GM12878 (cell line): ENCODE data around the gene EEPD1. TPM values are rescaled to one million over a fixed set of nuclear protein-coding genes. Genes with fewer than 3 reads are reported as not detected.

Source experiments
- ATAC-seq: fragments of 200-7000 bp; cut with Tn5 transposase; 3 replicates; pipeline ENCODE4 v1.9.1; 2020; ENCODE audit warnings: mild to moderate bottlenecking, moderate library complexity
- BruUV-seq: library from RNA; stranded (reverse); fragments of 400-500 nt; replicated peaks from 2 replicates; lab custom pipeline; 2021; lab: Mats Ljungman, UMichigan
- CTCF ChIA-PET: fragments of 300-600 bp; sonication (Branson Sonifier 250); formaldehyde crosslinking; extraction: SDS; loops from one replicate; lab custom pipeline; 2021; ENCODE audit warnings: inconsistent platforms; lab: Yijun Ruan, JAX
- POLR2A ChIA-PET: fragments of 350-600 bp; formaldehyde crosslinking; extraction: SDS; loops from one replicate; lab custom pipeline; 2021; ENCODE audit warnings: inconsistent platforms; lab: Charles Lee
- RAD21 ChIA-PET: fragments of 300-600 bp; sonication (Branson Sonifier 250); formaldehyde crosslinking; loops from one replicate; lab custom pipeline; 2023; ENCODE audit warnings: antibody characterized with exemption; ENCODE audit not compliant: unreplicated experiment; lab: Charles Lee
- SMC1A ChIA-PET: fragments of 300-600 bp; sonication (Branson Sonifier 250); formaldehyde crosslinking; loops from one replicate; lab custom pipeline; 2023; ENCODE audit not compliant: unreplicated experiment, uncharacterized antibody; lab: Charles Lee
- DNase-seq: peaks from one replicate; pipeline ENCODE4 v3.0.0-alpha.2; 2011; ENCODE audit warnings: low read depth, low spot score
- FAIRE-seq: peaks from 3 replicates; lab custom pipeline; 2011; peaks lifted over from hg19 to GRCh38; lab: Jason Lieb, UNC
- H2AFZ ChIP-seq: 2 replicates; pipeline ENCODE4 v1.6.0; 2011; ENCODE audit warnings: low read depth, low read length, control low read depth; ENCODE audit not compliant: control insufficient read depth
- H3K27ac ChIP-seq: 2 replicates; pipeline ENCODE4 v1.5.1; 2011; ENCODE audit warnings: control low read depth; ENCODE audit not compliant: control insufficient read depth, insufficient read depth
- H3K27me3 ChIP-seq, 2 experiments: replicated peaks in 1 of 2; 2 replicates each; pipeline versions ENCODE4 v1.6.0 to v1.6.1; 2011; ENCODE audit warnings: low read length in 1 of 2; ENCODE audit not compliant: control insufficient read depth in 2 of 2, insufficient read depth in 2 of 2
- H3K36me3 ChIP-seq, 2 experiments: 2 replicates each; pipeline ENCODE4 v1.5.1; 2011; ENCODE audit warnings: low read length in 1 of 2; ENCODE audit not compliant: control insufficient read depth in 2 of 2, insufficient read depth in 2 of 2
- H3K4me1 ChIP-seq: 2 replicates; pipeline ENCODE4 v1.6.1; 2011; ENCODE audit warnings: mild to moderate bottlenecking, low read length, moderate library complexity, mixed read lengths; ENCODE audit not compliant: control insufficient read depth, insufficient read depth
- H3K4me2 ChIP-seq: 2 replicates; pipeline ENCODE4 v1.6.0; 2011; ENCODE audit warnings: control low read depth; ENCODE audit not compliant: control insufficient read depth, insufficient read depth
- H3K4me3 ChIP-seq: fragments of 200-600 bp; sonication (generic); 2 replicates; pipeline ENCODE4 v1.5.1; 2016
- H3K79me2 ChIP-seq: 2 replicates; pipeline ENCODE4 v1.6.0; 2011; ENCODE audit warnings: low read length; ENCODE audit not compliant: control insufficient read depth, insufficient read depth
- H3K9ac ChIP-seq: 2 replicates; pipeline ENCODE4 v1.8.0; 2011; ENCODE audit warnings: low read length, control low read depth, mixed read lengths; ENCODE audit not compliant: control insufficient read depth, insufficient read depth
- H3K9me3 ChIP-seq: replicated peaks from 3 replicates; pipeline ENCODE4 v1.5.1; 2011; ENCODE audit warnings: mild to moderate bottlenecking, low read length; ENCODE audit not compliant: control insufficient read depth, insufficient read depth
- H4K20me1 ChIP-seq: 2 replicates; pipeline ENCODE4 v1.6.0; 2011; ENCODE audit not compliant: control insufficient read depth, insufficient read depth
- CBX3 ChIP-seq: fragments of 200-600 bp; sonication (generic); IDR thresholded peaks from 2 replicates; pipeline ENCODE4 v1.6.1; 2016; ENCODE audit warnings: low read depth, borderline replicate concordance
- EP300 ChIP-seq, 2 experiments: fragments of 150-350 bp in 1 of 2; IDR thresholded peaks; 2 replicates each; pipeline ENCODE4 v1.6.1; 2011 to 2012; ENCODE audit warnings: low read depth in 2 of 2, low read length in 2 of 2, borderline replicate concordance in 1 of 2, improper control_type of control experiment in 1 of 2, inconsistent platforms in 1 of 2; ENCODE audit not compliant: control insufficient read depth in 1 of 2
- EZH2 ChIP-seq: IDR thresholded peaks from 2 replicates; pipeline ENCODE4 v1.6.1; 2012; ENCODE audit warnings: low read depth, mild to moderate bottlenecking, control low read depth, inconsistent platforms, low read length, borderline replicate concordance; ENCODE audit not compliant: control insufficient read depth
- POLR2A ChIP-seq: IDR thresholded peaks from 2 replicates; pipeline ENCODE4 v1.6.1; 2011; ENCODE audit warnings: low read depth, mild to moderate bottlenecking, low read length
- ZNF592 ChIP-seq: fragments of 450-650 bp; IDR thresholded peaks from 2 replicates; pipeline ENCODE4 v1.6.1; 2017; ENCODE audit warnings: mild to moderate bottlenecking, moderate library complexity
- WGBS: methylation state at CpG from one replicate; pipeline ENCODE4 v1.1.6; 2016; ENCODE audit warnings: low lambda C conversion rate; ENCODE audit not compliant: insufficient replicate concordance, insufficient coverage; ENCODE audit errors: missing lambda C conversion rate; 5-methylcytosine and 5-hydroxymethylcytosine counted together
- in situ Hi-C: fragments of 300-500 bp; cut with MboI; formaldehyde crosslinking; loops from 9 replicates; pipeline ENCODE4 v1.14.3; 2018; ENCODE audit warnings: mixed read lengths
- intact Hi-C: fragments of 100-400 bp; cut with micrococcal nuclease; formaldehyde crosslinking; loops from one replicate; pipeline ENCODE4 v1.14.2; 2022; ENCODE audit not compliant: unreplicated experiment
- polyA plus RNA-seq, 11 experiments: library from polyadenylated mRNA; depleted of rRNA in 4 of 11; unstranded in 6 of 11; stranded (reverse) in 5 of 11; fragments of >200 nt; fragmentation: Nextera tagmentation in 4 of 11; fragmentation: Illumina TruSeq in 1 of 11; extraction: Ambion mirVana in 4 of 11; extraction: Trizol in 1 of 11; gene quantifications; 1 replicate in 1 of 11; 2 replicates in 10 of 11; pipeline versions ENCODE4 v1.2.1 to v1.2.3, GENCODE V29; 2011 to 2016; ENCODE audit warnings: inconsistent platforms in 2 of 11, missing spikeins in 2 of 11, low read depth in 1 of 11
- total RNA-seq, 4 experiments: library from RNA; depleted of rRNA in 3 of 4; stranded (reverse); fragments of >200 nt in 3 of 4; fragmentation: Illumina TruSeq in 1 of 4; extraction: Trizol in 1 of 4; gene quantifications; 2 replicates each; pipeline versions ENCODE4 v1.2.1 to v1.2.3, GENCODE V29; 2013 to 2021

Gene EEPD1
- total and polyA plus RNA-seq, 10 of the 15 experiments (the other 5 are each of a cell fraction or from before 2014, with no cell fraction given): 0.24 to 2.8 (median 0.86) TPM; not detected in 1

GRCh38 chr7:36275735-36276284, 122.8 kb downstream of the EEPD1 start:
- H3K4me3 ChIP-seq: no peak overlapping the region
- no peaks in the 10 kb centered on the region; a peak in 1 of 4 replicates for H3K27me3 ChIP-seq
- WGBS: 71% methylated on average over 8 of the region's 8 CpGs
- no peak overlapping the region for H3K9ac ChIP-seq
- no peak overlapping the region for H3K4me2 ChIP-seq
- ChIA-PET POLR2A (no interaction called here), RAD21 (interaction anchor here (1.6 to 7.8 kb wide), 2 partner anchors 12 to 25 kb away, joined by 4 to 62 read pairs; no protein-coding TSS in a partner anchor), CTCF (interaction anchor here (1.6 to 1.8 kb wide), 2 partner anchors 13 to 149 kb away, joined by 3 to 6 read pairs; no protein-coding TSS in a partner anchor), SMC1A (interaction anchor here (1.1 to 8.7 kb wide), 3 partner anchors 8 to 14 kb away, joined by 4 to 92 read pairs (median 21); no protein-coding TSS in a partner anchor)
- in situ Hi-C loops (no loop called here), intact Hi-C loops (no loop called here)
- H4K20me1 ChIP-seq: no peaks in the 10 kb centered on the region
- H3K27ac ChIP-seq: no peak overlapping the region
- no peaks in the 10 kb centered on the region; the same call in 1 of the 2 replicates for H3K4me1 ChIP-seq
- no peak for TF ChIP-seq CBX3
- no peak for TF ChIP-seq EP300 (IDR thresholded peaks at IDR 0.05; ENCODE audit: borderline replicate concordance in 1 of 2, control insufficient read depth in 1 of 2, low read depth in 2 of 2, low read length in 2 of 2)
- no peak for TF ChIP-seq POLR2A
- no peak for TF ChIP-seq EZH2
- TF ChIP-seq ZNF592: peak; percentile 84
- DNase-seq (no peak), ATAC-seq (no peak), FAIRE-seq (no peak)
- no peaks in the 10 kb centered on the region for H3K79me2 ChIP-seq
- no peaks in the 10 kb centered on the region for H3K36me3 ChIP-seq
- no peak overlapping the region for H2AFZ ChIP-seq
- no TSS peak for BruUV-seq
- H3K9me3 ChIP-seq: no peaks in the 10 kb centered on the region
